Measurements from ENCODE around the gene EPN1.

Gene EPN1

DNA sequence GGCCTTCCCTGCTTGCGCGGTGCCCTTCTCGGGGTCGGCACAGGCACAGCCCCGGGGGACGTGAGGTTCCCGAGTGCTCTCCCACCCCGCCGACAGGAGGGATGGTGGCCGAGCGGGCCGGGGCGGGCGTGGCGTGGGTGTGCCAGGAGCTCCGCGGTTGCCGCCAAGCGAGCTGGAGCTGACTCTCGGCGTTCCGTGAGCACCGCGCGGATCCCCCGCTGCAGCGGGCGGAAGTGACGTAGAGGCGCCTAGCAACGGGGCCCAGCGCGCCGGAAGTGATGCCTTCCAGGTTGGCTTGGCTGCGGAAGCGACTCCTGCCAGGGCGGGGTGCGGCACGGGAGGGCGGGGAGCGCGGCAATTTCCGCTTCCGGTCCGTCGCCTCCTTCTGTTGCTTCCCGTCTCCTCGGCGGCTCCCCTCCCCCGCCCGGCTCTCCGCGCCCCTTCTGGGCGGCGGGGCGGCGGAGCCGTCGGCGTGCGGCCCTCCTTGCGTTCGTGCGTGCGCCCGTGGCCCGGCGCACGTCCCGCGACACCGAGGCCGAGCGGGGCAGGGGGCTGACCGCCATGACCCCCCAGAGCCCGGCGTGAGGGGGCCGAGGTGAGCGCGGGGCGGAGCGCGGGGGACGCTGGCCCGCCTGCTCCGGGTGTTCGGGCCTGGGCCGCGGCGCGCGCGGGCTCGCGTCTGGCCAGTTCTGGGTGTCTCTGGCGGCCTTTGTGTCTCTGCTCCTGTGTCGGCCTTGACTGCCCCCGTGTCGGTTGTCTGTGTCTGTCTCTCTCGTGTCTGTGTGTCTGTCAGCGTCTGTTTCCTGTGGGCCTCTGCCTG, at the start of gene EPN1:
EPN1 (plus strand) TSS at position 386 of the 820 bp plus-strand sequence. CDS start 3,402 bp downstream, outside the sequence.
- no peaks in the 10 kb centered on the region for H3K27me3 ChIP-seq (replicated peaks)
- peak; percentile 92 for DNase-seq
- H3K4me3 ChIP-seq (ENCODE audit: low read depth, low read length): peak within 1 kb of the TSS; percentile 85
- TF ChIP-seq, protein P1, sequence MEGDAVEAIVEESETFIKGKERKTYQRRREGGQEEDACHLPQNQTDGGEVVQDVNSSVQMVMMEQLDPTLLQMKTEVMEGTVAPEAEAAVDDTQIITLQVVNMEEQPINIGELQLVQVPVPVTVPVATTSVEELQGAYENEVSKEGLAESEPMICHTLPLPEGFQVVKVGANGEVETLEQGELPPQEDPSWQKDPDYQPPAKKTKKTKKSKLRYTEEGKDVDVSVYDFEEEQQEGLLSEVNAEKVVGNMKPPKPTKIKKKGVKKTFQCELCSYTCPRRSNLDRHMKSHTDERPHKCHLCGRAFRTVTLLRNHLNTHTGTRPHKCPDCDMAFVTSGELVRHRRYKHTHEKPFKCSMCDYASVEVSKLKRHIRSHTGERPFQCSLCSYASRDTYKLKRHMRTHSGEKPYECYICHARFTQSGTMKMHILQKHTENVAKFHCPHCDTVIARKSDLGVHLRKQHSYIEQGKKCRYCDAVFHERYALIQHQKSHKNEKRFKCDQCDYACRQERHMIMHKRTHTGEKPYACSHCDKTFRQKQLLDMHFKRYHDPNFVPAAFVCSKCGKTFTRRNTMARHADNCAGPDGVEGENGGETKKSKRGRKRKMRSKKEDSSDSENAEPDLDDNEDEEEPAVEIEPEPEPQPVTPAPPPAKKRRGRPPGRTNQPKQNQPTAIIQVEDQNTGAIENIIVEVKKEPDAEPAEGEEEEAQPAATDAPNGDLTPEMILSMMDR (IDR thresholded peaks at IDR 0.05; ENCODE audit: low read depth, low read length, missing control alignments): no peak
- in situ Hi-C loops (cut with HindIII; ENCODE audit: low pct_ligation_motif_present, low sequenced_read_pairs): no loop called here
- H3K36me3 ChIP-seq (replicated peaks): peaks cover 35% of the 10 kb centered on the region
- H3K27ac ChIP-seq: peak within 1 kb of the TSS; percentile 49

DNA sequence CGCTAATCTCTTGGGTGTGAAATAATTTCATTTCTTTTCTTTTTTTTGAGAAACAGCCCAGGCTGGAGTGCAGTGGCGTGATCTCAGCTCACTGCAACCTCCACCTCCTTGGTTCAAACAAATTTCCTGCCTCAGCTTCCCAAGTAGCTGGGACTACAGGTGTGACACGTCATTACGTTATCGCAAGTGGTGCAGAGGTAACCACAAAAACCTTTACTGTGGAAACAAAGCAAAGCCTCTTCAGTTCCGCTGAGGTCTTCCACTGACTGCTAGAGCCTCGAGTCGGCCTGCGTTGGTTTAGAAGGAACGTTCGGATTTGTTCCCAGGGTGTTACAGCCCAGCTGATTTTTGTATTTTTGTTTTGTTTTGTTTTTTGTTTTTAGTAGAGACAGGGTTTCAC, 48.7 kb upstream of the EPN1 start:
- H3K4me3 ChIP-seq (ENCODE audit: low read depth, low read length): no peak overlapping the region
- in situ Hi-C loops (cut with HindIII; ENCODE audit: low pct_ligation_motif_present, low sequenced_read_pairs): no loop called here
- DNase-seq: no peak
- TF ChIP-seq, protein P1 (IDR thresholded peaks at IDR 0.05; ENCODE audit: low read depth, low read length, missing control alignments): no peak
- H3K27me3 ChIP-seq (replicated peaks): no peaks in the 10 kb centered on the region
- peaks cover under 1% of the 10 kb centered on the region for H3K36me3 ChIP-seq (replicated peaks)
- H3K27ac ChIP-seq: no peak overlapping the region

DNA sequence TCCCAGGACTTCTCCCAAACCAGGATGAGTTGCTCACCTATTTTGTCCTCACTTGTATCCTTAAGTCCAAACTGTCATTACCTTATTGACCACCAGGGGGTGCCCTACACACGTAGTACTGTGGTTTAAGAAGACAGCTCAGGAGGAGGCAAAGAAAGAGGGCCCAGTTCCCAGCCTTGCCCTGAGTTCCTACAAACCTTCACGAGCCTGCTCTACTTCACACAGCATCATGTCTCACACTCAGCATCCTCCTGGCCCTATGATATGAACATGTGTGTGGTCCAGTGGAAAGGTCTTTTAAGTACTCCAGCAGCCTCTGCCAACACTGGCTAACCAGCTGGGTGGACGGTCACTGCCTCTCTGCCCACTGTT, 42.6 kb upstream of the EPN1 start:
- no peaks in the 10 kb centered on the region for H3K36me3 ChIP-seq (replicated peaks)

DNA sequence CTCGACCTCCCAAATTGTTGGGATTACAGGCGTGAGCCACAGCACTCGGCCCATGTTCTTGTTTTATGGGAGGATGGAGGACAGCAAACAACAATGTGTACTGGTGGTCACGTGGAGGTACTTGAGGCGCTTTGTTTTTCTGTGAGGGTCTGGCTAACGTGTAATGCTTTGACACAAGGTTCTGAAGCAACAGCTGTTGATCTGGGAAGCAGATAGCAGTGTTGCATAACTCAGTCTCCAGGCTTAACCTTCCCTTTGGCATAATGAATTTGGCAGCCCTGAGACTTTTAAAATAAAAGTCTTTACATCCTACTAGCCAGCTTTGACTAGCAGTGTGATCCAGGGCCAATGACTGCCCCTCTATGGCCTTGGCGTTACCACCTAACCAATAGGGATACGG, 41.2 kb upstream of the EPN1 start:
- in situ Hi-C loops (cut with HindIII; ENCODE audit: low pct_ligation_motif_present, low sequenced_read_pairs): no loop called here
- no peak for DNase-seq
- TF ChIP-seq, protein P1 (IDR thresholded peaks at IDR 0.05; ENCODE audit: low read depth, low read length, missing control alignments): no peak
- Histone ChIP-seq H3K27me3 (replicated peaks) (no peaks in the 10 kb centered on the region), H3K36me3 (replicated peaks) (no peaks in the 10 kb centered on the region), H3K27ac (no peak overlapping the region), H3K4me3 (ENCODE audit: low read depth, low read length) (no peak overlapping the region)

More for the DNA sequence above, 42.6 kb upstream of the EPN1 start:
- TF ChIP-seq, protein P1 (IDR thresholded peaks at IDR 0.05; ENCODE audit: low read depth, low read length, missing control alignments): peak; percentile 79
- Histone ChIP-seq H3K27me3 (replicated peaks) (no peaks in the 10 kb centered on the region), H3K27ac (no peak overlapping the region), H3K4me3 (ENCODE audit: low read depth, low read length) (no peak overlapping the region)
- in situ Hi-C loops (cut with HindIII; ENCODE audit: low pct_ligation_motif_present, low sequenced_read_pairs): no loop called here
- peak; percentile 94 for DNase-seq

DNA sequence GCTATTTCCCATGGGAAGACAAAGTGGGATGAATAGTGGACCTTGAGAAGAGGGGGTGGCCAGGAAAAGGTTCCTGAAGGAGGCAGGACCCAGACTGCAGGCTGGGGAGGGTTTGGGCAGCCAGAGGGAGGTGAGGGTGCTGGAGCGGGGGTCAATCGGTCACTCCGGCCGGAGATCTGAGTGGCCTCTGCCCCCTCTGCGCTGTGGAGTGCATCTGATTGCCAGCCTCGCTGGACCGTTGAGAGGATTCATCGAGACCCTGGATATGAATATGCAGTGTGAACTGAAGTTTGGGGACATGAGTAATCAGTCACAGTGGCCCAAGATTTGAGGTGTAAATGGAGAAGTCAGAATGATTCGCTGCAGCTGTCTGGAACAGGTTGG, 39.7 kb upstream of the EPN1 start:
- H3K27me3 ChIP-seq (replicated peaks): no peaks in the 10 kb centered on the region
- no peaks in the 10 kb centered on the region for H3K36me3 ChIP-seq (replicated peaks)
- DNase-seq: no peak
- peak overlapping the region; percentile 91 for H3K27ac ChIP-seq
- TF ChIP-seq, protein P1 (IDR thresholded peaks at IDR 0.05; ENCODE audit: low read depth, low read length, missing control alignments): no peak
- in situ Hi-C loops (cut with HindIII; ENCODE audit: low pct_ligation_motif_present, low sequenced_read_pairs): no loop called here
- H3K4me3 ChIP-seq (ENCODE audit: low read depth, low read length): peak overlapping the region; percentile 100
